ENCODE results near the gene HID1. TPM values are rescaled to one million over a fixed set of nuclear protein-coding genes. Genes with fewer than 3 reads are reported as not detected.

Gene HID1
- total RNA-seq, 4 donors from 2014 or later: 4.6 to 21.9 (median 10.8) TPM

DNA sequence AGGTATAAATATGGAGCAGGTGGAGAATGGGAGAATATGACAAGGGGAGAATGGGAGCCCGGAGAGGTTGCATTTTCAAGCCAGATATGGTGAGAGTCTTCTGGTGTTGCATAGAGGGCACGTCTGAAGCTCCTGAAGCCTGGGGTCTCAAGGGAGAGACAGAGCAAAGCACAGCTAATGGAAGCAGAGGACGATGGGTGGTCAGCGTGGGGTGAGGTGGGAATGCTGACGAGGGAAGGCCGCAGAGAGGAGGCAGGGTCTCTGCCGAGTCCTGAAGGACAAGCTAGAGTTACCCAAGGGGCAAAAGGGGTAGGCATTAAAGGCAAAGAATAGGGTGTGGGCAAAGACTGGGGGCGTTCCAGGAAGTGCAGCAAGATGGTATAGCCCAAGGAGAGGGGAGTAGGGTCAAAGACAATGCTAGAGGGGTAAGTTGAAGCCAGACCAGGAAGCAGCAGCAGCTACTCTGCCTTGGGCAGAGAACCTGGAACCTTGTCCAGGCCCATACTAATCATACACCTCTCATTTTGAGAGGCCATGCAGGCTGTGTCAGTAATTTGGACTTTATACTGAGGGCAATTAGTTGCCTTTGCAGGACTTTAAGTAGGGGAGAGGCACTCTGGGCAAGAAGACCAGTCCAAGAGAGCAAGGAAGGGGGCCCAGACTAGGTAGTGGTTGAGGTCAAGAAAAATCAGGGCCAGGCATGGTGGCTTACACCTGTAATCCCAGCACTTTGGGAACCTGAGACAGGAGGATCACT, 34.2 kb downstream of the HID1 start:
- no peak for ATAC-seq
- 59 to 61% methylated on average over 4 to 8 of the region's 8 CpGs for WGBS, 2 donors (ENCODE audit: low coverage in 1 of 2)
- H3K4me3 ChIP-seq: no peak overlapping the region
- H3K9me3 ChIP-seq: no peaks in the 10 kb centered on the region
- H3K4me1 ChIP-seq: peaks cover 0 to 13% (median 5%) of the 10 kb centered on the region in 3 donors
- H3K27ac ChIP-seq: no peak overlapping the region
- no peaks in the 10 kb centered on the region for H3K36me3 ChIP-seq
- TF ChIP-seq EP300 (IDR thresholded peaks at IDR 0.05) (no peak), POLR2AphosphoS5 (IDR thresholded peaks at IDR 0.05) (no peak), POLR2A (IDR thresholded peaks at IDR 0.05) (no peak)
- TF ChIP-seq, protein P1, sequence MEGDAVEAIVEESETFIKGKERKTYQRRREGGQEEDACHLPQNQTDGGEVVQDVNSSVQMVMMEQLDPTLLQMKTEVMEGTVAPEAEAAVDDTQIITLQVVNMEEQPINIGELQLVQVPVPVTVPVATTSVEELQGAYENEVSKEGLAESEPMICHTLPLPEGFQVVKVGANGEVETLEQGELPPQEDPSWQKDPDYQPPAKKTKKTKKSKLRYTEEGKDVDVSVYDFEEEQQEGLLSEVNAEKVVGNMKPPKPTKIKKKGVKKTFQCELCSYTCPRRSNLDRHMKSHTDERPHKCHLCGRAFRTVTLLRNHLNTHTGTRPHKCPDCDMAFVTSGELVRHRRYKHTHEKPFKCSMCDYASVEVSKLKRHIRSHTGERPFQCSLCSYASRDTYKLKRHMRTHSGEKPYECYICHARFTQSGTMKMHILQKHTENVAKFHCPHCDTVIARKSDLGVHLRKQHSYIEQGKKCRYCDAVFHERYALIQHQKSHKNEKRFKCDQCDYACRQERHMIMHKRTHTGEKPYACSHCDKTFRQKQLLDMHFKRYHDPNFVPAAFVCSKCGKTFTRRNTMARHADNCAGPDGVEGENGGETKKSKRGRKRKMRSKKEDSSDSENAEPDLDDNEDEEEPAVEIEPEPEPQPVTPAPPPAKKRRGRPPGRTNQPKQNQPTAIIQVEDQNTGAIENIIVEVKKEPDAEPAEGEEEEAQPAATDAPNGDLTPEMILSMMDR (IDR thresholded peaks at IDR 0.05): no peak
- H3K27me3 ChIP-seq: peaks cover 92% of the 10 kb centered on the region

DNA sequence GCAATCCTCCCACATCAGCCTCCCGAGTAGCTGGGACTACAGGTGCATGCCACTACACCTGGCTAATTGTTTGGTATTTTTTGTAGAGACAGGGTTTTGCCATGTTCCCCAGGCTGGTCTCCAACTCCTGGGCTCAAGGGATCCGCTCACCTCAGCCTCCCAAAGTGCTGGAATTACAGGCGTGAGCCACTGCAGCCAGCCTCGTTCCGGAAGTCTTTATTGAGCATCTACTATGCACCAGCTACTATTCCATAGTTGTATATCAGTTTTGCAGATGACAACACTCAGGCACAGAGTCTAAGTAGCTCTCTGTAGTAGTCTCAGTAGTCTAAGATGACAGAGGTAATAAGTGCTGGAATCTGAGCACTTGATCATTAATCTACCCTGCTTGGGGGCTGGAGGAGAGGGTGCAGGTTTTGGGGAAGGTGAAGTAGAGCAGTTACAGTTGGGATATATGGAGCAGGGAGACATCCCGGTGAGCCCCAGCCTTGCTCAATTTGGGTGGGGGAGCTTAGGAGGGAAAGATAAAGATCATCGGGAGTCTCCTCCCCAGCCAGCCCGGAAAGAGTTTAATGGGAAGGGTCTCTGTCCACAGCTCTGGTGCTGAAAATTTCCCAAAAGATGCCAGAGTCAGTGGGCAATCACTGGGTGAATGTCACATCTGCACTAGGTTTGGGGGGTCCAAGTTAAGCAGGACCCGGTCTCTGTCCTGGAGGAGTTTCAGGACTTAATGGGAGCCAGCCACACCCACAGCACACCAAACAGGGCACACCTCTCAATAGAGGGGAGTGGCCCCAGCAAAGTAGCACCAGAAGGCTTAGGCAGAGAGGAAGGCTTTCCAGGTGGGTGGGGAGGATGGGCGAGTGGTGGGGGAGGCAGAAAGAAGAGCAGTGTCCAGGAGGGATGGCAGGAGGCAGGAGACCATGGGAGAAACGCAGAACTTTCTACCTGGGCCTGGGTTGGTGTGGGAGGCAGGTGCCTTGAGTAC, 35.2 kb downstream of the HID1 start:
- no peak for ATAC-seq
- H3K4me3 ChIP-seq: no peak overlapping the region
- H3K27me3 ChIP-seq: peaks cover 92% of the 10 kb centered on the region
- H3K27ac ChIP-seq: no peak overlapping the region
- H3K36me3 ChIP-seq: no peaks in the 10 kb centered on the region
- peaks cover 0 to 13% (median 5%) of the 10 kb centered on the region in 3 donors for H3K4me1 ChIP-seq
- WGBS, 2 donors (ENCODE audit: low coverage in 1 of 2): 26 to 27% methylated on average over 5 to 7 of the region's 11 CpGs
- no peak for TF ChIP-seq POLR2A (IDR thresholded peaks at IDR 0.05)
- no peak for TF ChIP-seq POLR2AphosphoS5 (IDR thresholded peaks at IDR 0.05)
- TF ChIP-seq EP300 (IDR thresholded peaks at IDR 0.05): no peak
- TF ChIP-seq, protein P1 (IDR thresholded peaks at IDR 0.05): no peak
- no peaks in the 10 kb centered on the region for H3K9me3 ChIP-seq

GRCh38 chr17:74936470-74936799, 36.1 kb downstream of the HID1 start:
- Histone ChIP-seq H3K4me3 (no peak overlapping the region), H3K27ac (no peak overlapping the region), H3K9me3 (no peaks in the 10 kb centered on the region), H3K36me3 (no peaks in the 10 kb centered on the region), H3K27me3 (peaks cover 90% of the 10 kb centered on the region), H3K4me1 (peaks cover 0 to 13% (median 5%) of the 10 kb centered on the region in 3 donors)
- WGBS, 2 donors (ENCODE audit: low coverage in 1 of 2): 0 to 31% methylated on average over 1 of the region's 12 CpGs
- no peak for TF ChIP-seq POLR2A (IDR thresholded peaks at IDR 0.05)
- no peak for TF ChIP-seq POLR2AphosphoS5 (IDR thresholded peaks at IDR 0.05)
- no peak for TF ChIP-seq EP300 (IDR thresholded peaks at IDR 0.05)
- TF ChIP-seq, protein P1 (IDR thresholded peaks at IDR 0.05): no peak
- ATAC-seq: no peak

- Histone ChIP-seq H3K36me3 (no peaks in the 10 kb centered on the region), H3K4me1 (peaks cover 0 to 13% (median 5%) of the 10 kb centered on the region in 3 donors), H3K27ac (no peak within 1 kb of the TSS), H3K4me3 (no peak within 1 kb of the TSS), H3K27me3 (peaks cover 90% of the 10 kb centered on the region), H3K9me3 (no peaks in the 10 kb centered on the region)
- no CpG with 5 or more reads among the region's 78 CpGs for WGBS, 2 donors (ENCODE audit: low coverage in 1 of 2)
- TF ChIP-seq, protein P1 (IDR thresholded peaks at IDR 0.05): no peak
- no peak for TF ChIP-seq EP300 (IDR thresholded peaks at IDR 0.05)
- no peak for TF ChIP-seq POLR2A (IDR thresholded peaks at IDR 0.05)
- TF ChIP-seq POLR2AphosphoS5 (IDR thresholded peaks at IDR 0.05): no peak
- no peak for ATAC-seq
Observed at GRCh38 chr17:74935585-74936469, 36.7 kb downstream of the HID1 start, which contains the start of gene OTOP3. Gene OTOP3, plus strand, starts transcription at chr17:74935898. Its CDS starts 24 bp downstream, at chr17:74935922.
